GM23248 (cell line): ENCODE results near the gene VAV2.

Experiments used
- EZH2 ChIP-seq: fragments of 200-600 bp; sonication (generic); IDR thresholded peaks from 2 replicates; pipeline ENCODE4 v1.6.1; 2018; ENCODE audit warnings: antibody characterized with exemption, mild to moderate bottlenecking; ENCODE audit not compliant: insufficient read depth, poor library complexity, severe bottlenecking
- EZH2phosphoT487 ChIP-seq: fragments of 200-600 bp; sonication (generic); IDR thresholded peaks from 2 replicates; pipeline ENCODE4 v1.6.1; 2018; ENCODE audit warnings: antibody characterized with exemption, moderate library complexity, mild to moderate bottlenecking, low read depth; ENCODE audit not compliant: insufficient read depth

GRCh38 chr9:133976191-133976861 lies 15.8 kb downstream of the VAV2 start:
- no peak for TF ChIP-seq EZH2
- no peak for TF ChIP-seq EZH2phosphoT487
